GM12878 (cell line): Measurements from ENCODE around the gene NAP1L4.

Experiments
- BRCA1 ChIP-seq: IDR thresholded peaks from 2 replicates; pipeline ENCODE4 v1.6.1; 2011; ENCODE audit warnings: low read depth, low read length, improper control_type of control experiment
- CBFB ChIP-seq: IDR thresholded peaks from 2 replicates; pipeline ENCODE4 v1.6.1; 2016; ENCODE audit warnings: antibody characterized with exemption, low read depth
- CEBPB ChIP-seq, 2 experiments: fragments of 150-350 bp in 1 of 2; IDR thresholded peaks; 2 replicates each; pipeline ENCODE4 v1.6.1; 2012 to 2014; ENCODE audit warnings: low read depth in 2 of 2, low read length in 2 of 2, borderline replicate concordance in 1 of 2, inconsistent platforms in 1 of 2
- CTCF ChIP-seq, 3 experiments: IDR thresholded peaks in 2 of 3; conservative IDR thresholded peaks in 1 of 3; 2 replicates each; pipeline ENCODE4 v1.5.1; 2011; ENCODE audit warnings: low read depth in 3 of 3, low read length in 3 of 3, mild to moderate bottlenecking in 3 of 3, control low read depth in 2 of 3, moderate library complexity in 2 of 3, inconsistent platforms in 1 of 3, mixed read lengths in 1 of 3; ENCODE audit not compliant: control insufficient read depth in 2 of 3, insufficient read depth in 1 of 3; ENCODE audit errors: extremely low read depth in 1 of 3
- EZH2 ChIP-seq: IDR thresholded peaks from 2 replicates; pipeline ENCODE4 v1.6.1; 2012; ENCODE audit warnings: low read depth, mild to moderate bottlenecking, control low read depth, inconsistent platforms, low read length, borderline replicate concordance; ENCODE audit not compliant: control insufficient read depth
- PML ChIP-seq: IDR thresholded peaks from 2 replicates; pipeline ENCODE4 v1.6.1; 2012; ENCODE audit warnings: low read length, inconsistent platforms
- SPI1 ChIP-seq: IDR thresholded peaks from 2 replicates; pipeline ENCODE4 v1.6.1; 2011; ENCODE audit warnings: low read depth, mild to moderate bottlenecking, low read length, moderate library complexity, borderline replicate concordance; ENCODE audit not compliant: insufficient read depth
- ZNF384 ChIP-seq: IDR thresholded peaks from 2 replicates; pipeline ENCODE4 v1.6.1; 2012; ENCODE audit warnings: low read depth, mild to moderate bottlenecking, low read length, improper control_type of control experiment, borderline replicate concordance

GRCh38 chr11:2954263-2954662 lies 37.9 kb downstream of the NAP1L4 start:
- TF ChIP-seq CTCF (IDR thresholded peaks at IDR 0.05 in 2 of 3, conservative IDR thresholded peaks at IDR 0.05 in 1 of 3; ENCODE audit: control insufficient read depth in 2 of 3, extremely low read depth in 1 of 3, insufficient read depth in 1 of 3, low read depth in 3 of 3, low read length in 3 of 3) (no peak), SPI1 (no peak), PML (no peak), ZNF384 (no peak), EZH2 (no peak), CEBPB (IDR thresholded peaks at IDR 0.05; ENCODE audit: borderline replicate concordance in 1 of 2, low read depth in 2 of 2, low read length in 2 of 2) (no peak), BRCA1 (no peak), CBFB (no peak)
